CD8-positive, alpha-beta memory T cell (primary cell): ENCODE results near the gene NLRC5. TPM values are rescaled to one million over a fixed set of nuclear protein-coding genes. Genes with fewer than 3 reads are reported as not detected.
"Not testable (repeated sequence)": the region's sequence is repeated elsewhere in the genome, so short reads cannot be mapped to it uniquely, and the experiment has no call there.

Experiments
- CTCF ChIA-PET: fragments of 350-600 bp; sonication (Branson Sonifier 250); formaldehyde crosslinking; loops from one replicate; lab custom pipeline; 2021; ENCODE audit warnings: antibody characterized with exemption; lab: Charles Lee
- POLR2A ChIA-PET: fragments of 350-600 bp; sonication (Branson Sonifier 250); formaldehyde crosslinking; loops from one replicate; lab custom pipeline; 2021; ENCODE audit warnings: antibody characterized with exemption; lab: Charles Lee
- DNase-seq, 5 donors: peaks; one replicate each; pipeline versions ENCODE4 v3.0.0 to v3.0.0-alpha.2; 2020 to 2022; ENCODE audit warnings: mixed read lengths in 1 of 5
- H3K27ac ChIP-seq: one replicate; pipeline ENCODE4 v1.7.0; 2013; ENCODE audit warnings: low read depth, mild to moderate bottlenecking, low read length, moderate library complexity
- H3K27me3 ChIP-seq: 2 replicates; pipeline ENCODE4 v1.7.0; 2013; ENCODE audit warnings: low read length, mild to moderate bottlenecking; ENCODE audit not compliant: insufficient read depth, poor library complexity, severe bottlenecking
- H3K36me3 ChIP-seq: 2 replicates; pipeline ENCODE4 v1.7.0; 2013; ENCODE audit warnings: mild to moderate bottlenecking, low read length, moderate library complexity; ENCODE audit not compliant: insufficient read depth
- H3K4me1 ChIP-seq: 2 replicates; pipeline ENCODE4 v1.7.0; 2013; ENCODE audit warnings: mild to moderate bottlenecking, low read length, moderate library complexity; ENCODE audit not compliant: insufficient read depth
- H3K4me3 ChIP-seq: 2 replicates; pipeline ENCODE4 v1.7.0; 2013; ENCODE audit warnings: mild to moderate bottlenecking, low read length
- H3K9me3 ChIP-seq: 2 replicates; pipeline ENCODE4 v1.7.0; 2013; ENCODE audit warnings: mild to moderate bottlenecking, low read length
- H3K27ac Mint-ChIP-seq, 8 donors: one replicate each; pipeline ENCODE4 v1.8.0; 2020 to 2021; ENCODE audit warnings: mixed read lengths in 8 of 8, mild to moderate bottlenecking in 6 of 8, inconsistent platforms in 3 of 8, moderate library complexity in 3 of 8
- H3K27me3 Mint-ChIP-seq, 2 donors: one replicate each; pipeline ENCODE4 v1.8.0; 2020 to 2021; ENCODE audit warnings: mixed read lengths in 2 of 2, mild to moderate bottlenecking in 1 of 2, moderate library complexity in 1 of 2
- H3K36me3 Mint-ChIP-seq, 3 donors: one replicate each; pipeline ENCODE4 v1.8.0; 2020 to 2021; ENCODE audit warnings: mixed read lengths in 3 of 3, inconsistent platforms in 1 of 3, mild to moderate bottlenecking in 1 of 3
- H3K4me1 Mint-ChIP-seq, 3 donors: one replicate each; pipeline ENCODE4 v1.8.0; 2020 to 2021; ENCODE audit warnings: mixed read lengths in 3 of 3, inconsistent platforms in 1 of 3, mild to moderate bottlenecking in 1 of 3
- H3K4me3 Mint-ChIP-seq, 7 donors: one replicate each; pipeline ENCODE4 v1.8.0; 2020 to 2021; ENCODE audit warnings: mixed read lengths in 7 of 7, mild to moderate bottlenecking in 6 of 7, moderate library complexity in 4 of 7, inconsistent platforms in 2 of 7
- H3K9me3 Mint-ChIP-seq, 5 donors: one replicate each; pipeline ENCODE4 v1.8.0; 2020 to 2022; ENCODE audit warnings: mixed read lengths in 5 of 5, mild to moderate bottlenecking in 3 of 5, moderate library complexity in 2 of 5, inconsistent platforms in 1 of 5
- polyA plus RNA-seq: library from polyadenylated mRNA; unstranded; fragments of 300-500 nt; fragmentation: Illumina TruSeq; gene quantifications from one replicate; pipeline ENCODE4 v1.2.3, GENCODE V29; 2021
- total RNA-seq, 2 experiments: library from RNA; stranded (reverse); gene quantifications; one replicate each; pipeline ENCODE4 v1.2.3, GENCODE V29; 2021

Gene NLRC5
- total and polyA plus RNA-seq, 3 experiments from 2014 or later = 165 to 178 (median 173) TPM

DNA sequence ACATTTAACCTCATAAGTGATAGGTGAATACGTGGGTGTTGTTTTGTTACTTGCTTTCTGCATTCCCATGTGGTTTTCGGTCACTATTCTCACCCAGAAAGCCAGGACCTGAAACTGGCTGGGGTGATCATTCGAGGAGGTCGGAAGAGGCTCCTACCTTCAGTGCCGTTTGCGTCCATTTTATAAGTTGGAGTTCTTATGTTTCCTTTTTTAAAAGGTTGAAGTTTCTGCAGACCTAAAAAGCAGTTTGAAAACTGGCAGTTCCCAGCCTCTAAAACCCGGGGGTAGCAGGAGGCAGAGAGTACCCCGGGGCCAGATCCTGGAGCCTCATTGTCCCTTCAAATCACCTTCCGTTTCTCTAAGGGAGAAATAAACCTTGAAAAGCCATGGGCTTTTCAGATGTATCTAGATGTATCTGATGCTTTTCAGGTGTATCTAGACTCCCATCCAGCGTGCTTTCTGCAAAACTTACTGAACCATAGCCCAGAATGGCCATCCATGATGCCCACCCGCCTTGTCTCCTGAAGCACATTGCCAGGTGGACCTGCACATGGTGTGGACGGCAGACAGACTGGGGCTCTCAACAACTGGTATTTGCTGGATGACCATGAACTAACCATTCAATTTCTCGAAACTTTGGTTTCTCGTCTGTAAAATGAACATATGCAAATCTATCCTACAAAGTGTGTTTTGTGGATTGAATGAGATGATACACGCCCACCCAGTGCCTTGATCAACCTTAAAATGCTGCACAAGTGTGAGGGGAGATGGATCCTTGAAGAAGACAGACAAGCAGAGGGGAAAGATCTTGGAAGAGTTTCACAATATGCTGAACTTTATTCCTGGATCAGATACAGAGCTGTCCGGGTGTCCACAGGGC, 1.3 kb downstream of the NLRC5 start:
- Mint-ChIP-seq H3K27me3 (no peaks in the 10 kb centered on the region), H3K4me1 (peaks cover 69 to 83% (median 74%) of the 10 kb centered on the region in 3 donors), H3K27ac (peak overlapping the region; percentile 94 to 100 (median 98)), H3K9me3 (no peaks in the 10 kb centered on the region), H3K36me3 (peaks cover 10 to 58% (median 18%) of the 10 kb centered on the region in 3 donors), H3K4me3 (peak overlapping the region; percentile 98 to 100 (median 99))
- no peak for DNase-seq
- Histone ChIP-seq H3K27me3 (no peaks in the 10 kb centered on the region), H3K36me3 (peaks cover 5% of the 10 kb centered on the region), H3K4me1 (peaks cover 62% of the 10 kb centered on the region), H3K27ac (peak overlapping the region; percentile 81), H3K9me3 (no peaks in the 10 kb centered on the region), H3K4me3 (peak overlapping the region; percentile 88)
- POLR2A ChIA-PET = interaction anchor here (0.7 to 4.6 kb wide), 8 partner anchors 9 to 60 kb away, joined by 4 to 34 read pairs (median 14); no protein-coding TSS in a partner anchor
- CTCF ChIA-PET = interaction anchor here (1.0 to 8.9 kb wide), 7 partner anchors 8 to 93 kb away, joined by 3 to 80 read pairs (median 5); no protein-coding TSS in a partner anchor

DNA sequence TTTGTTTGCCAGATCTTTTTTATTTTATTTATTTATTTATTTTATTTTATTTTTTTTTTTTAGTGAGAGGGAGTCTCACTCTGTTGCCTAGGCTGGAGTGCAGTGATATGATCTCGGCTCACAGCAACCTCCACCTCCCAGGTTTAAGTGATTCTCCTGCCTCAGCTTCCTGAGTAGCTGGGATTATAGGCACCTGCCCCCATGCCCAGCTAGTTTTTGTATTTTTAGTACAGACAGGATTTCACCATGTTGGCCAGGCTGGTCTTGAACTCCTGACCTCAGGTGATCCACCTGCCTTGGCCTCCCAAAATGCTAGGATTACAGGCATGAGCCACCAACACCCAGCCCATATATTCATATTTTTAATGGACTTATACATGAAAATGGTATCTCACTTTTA, 3.1 kb downstream of the NLRC5 start:
- CTCF ChIA-PET = interaction anchor here (1.2 to 2.2 kb wide), 4 partner anchors 26 to 49 kb away, joined by 3 to 9 read pairs (median 6); no protein-coding TSS in a partner anchor
- not testable (repeated sequence) for H3K36me3 ChIP-seq, H3K27me3 ChIP-seq, H3K9me3 ChIP-seq, H3K27me3 Mint-ChIP-seq, H3K9me3 Mint-ChIP-seq, H3K27ac ChIP-seq
- POLR2A ChIA-PET = interaction anchor here (0.9 to 1.3 kb wide), 3 partner anchors 18 to 31 kb away, joined by 3 to 4 read pairs (median 3); no protein-coding TSS in a partner anchor
- peak in 1 of 5 donors; percentile 5 for DNase-seq
- peaks cover 15 to 71% (median 18%) of the 10 kb centered on the region in 3 donors for H3K36me3 Mint-ChIP-seq
- H3K4me3 Mint-ChIP-seq = peak overlapping the region; percentile 98 to 100 (median 99)
- Histone ChIP-seq H3K4me1 (peaks cover 64% of the 10 kb centered on the region), H3K4me3 (peak overlapping the region; percentile 69)
- peaks cover 74 to 83% (median 75%) of the 10 kb centered on the region in 3 donors for H3K4me1 Mint-ChIP-seq
- peak overlapping the region; percentile 85 to 100 (median 96) for H3K27ac Mint-ChIP-seq

DNA sequence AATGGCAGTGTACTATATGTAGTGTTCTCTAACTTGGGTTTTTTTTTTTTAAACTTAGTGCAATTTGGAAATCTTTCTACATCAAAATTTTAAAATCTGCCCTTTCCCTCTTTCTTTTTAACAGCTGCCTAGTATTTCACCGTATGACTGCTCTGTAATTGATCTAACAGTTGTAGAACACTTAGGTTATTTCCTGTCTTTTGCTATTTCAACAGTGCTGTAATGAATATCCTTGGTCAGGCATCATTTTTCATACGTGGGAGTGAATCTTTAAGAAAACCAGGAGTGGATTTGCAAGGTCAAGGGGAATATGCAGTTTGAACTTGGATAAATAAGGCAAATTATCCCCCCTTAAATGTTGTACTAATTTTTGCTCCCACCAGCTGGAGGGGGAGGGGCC, 3.8 kb downstream of the NLRC5 start:
- H3K36me3 ChIP-seq = peaks cover 8% of the 10 kb centered on the region
- H3K4me3 ChIP-seq = peak overlapping the region; percentile 64
- Mint-ChIP-seq H3K4me3 (peak overlapping the region; percentile 80 to 99 (median 89)), H3K27ac (peak overlapping the region; percentile 61 to 99 (median 94)), H3K4me1 (peaks cover 74 to 83% (median 75%) of the 10 kb centered on the region in 3 donors), H3K9me3 (no peaks in the 10 kb centered on the region), H3K27me3 (no peaks in the 10 kb centered on the region), H3K36me3 (peaks cover 15 to 70% (median 16%) of the 10 kb centered on the region in 3 donors)
- DNase-seq = no peak
- POLR2A ChIA-PET = interaction anchor here (0.6 to 1.3 kb wide), 3 partner anchors 29 to 403 kb away, joined by 3 to 5 read pairs (median 3); no protein-coding TSS in a partner anchor
- H3K9me3 ChIP-seq = no peaks in the 10 kb centered on the region
- H3K4me1 ChIP-seq = peaks cover 64% of the 10 kb centered on the region
- no peak overlapping the region for H3K27ac ChIP-seq
- H3K27me3 ChIP-seq = no peaks in the 10 kb centered on the region
- CTCF ChIA-PET = interaction anchor here (1.0 to 2.2 kb wide), 5 partner anchors 26 to 48 kb away, joined by 3 to 9 read pairs (median 5); no protein-coding TSS in a partner anchor

DNA sequence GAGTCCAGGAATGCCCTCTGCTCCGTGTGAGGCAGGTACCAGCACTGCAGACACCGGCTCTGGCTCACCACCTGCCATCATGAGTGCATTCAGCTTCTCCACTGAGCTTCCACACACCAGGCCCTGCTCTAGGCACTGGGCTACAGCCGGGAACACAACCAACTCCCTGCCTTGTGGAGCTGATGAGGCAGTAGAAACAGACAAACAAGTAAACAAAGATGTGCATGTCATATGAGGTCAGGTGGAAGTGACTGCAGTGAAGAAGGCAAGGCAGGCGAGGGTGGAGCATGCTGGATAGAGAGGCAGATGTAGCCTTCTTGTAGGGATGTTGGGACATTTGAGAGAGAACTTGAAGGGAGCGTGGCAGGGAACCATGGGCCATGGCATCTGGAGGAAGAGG, 5.0 kb downstream of the NLRC5 start:
- peak in 1 of 5 donors; percentile 47 for DNase-seq
- H3K27ac ChIP-seq = peak overlapping the region; percentile 44
- Mint-ChIP-seq H3K4me3 (peak overlapping the region; percentile 80 to 99 (median 89)), H3K36me3 (peaks cover 15 to 74% (median 17%) of the 10 kb centered on the region in 3 donors), H3K27ac (peak overlapping the region; percentile 92 to 99 (median 94)), H3K4me1 (peaks cover 79 to 83% (median 82%) of the 10 kb centered on the region in 3 donors), H3K9me3 (no peaks in the 10 kb centered on the region), H3K27me3 (no peaks in the 10 kb centered on the region)
- POLR2A ChIA-PET = interaction anchor here (1.0 to 2.6 kb wide), 3 partner anchors 28 to 47 kb away, joined by 3 to 8 read pairs (median 7); no protein-coding TSS in a partner anchor
- peaks cover 15% of the 10 kb centered on the region for H3K36me3 ChIP-seq
- no peaks in the 10 kb centered on the region for H3K27me3 ChIP-seq
- peaks cover 69% of the 10 kb centered on the region for H3K4me1 ChIP-seq
- no peaks in the 10 kb centered on the region for H3K9me3 ChIP-seq
- peak overlapping the region; percentile 49 for H3K4me3 ChIP-seq
- CTCF ChIA-PET = interaction anchor here (1.0 to 3.2 kb wide), 4 partner anchors 11 to 30 kb away, joined by 3 to 19 read pairs (median 4); no protein-coding TSS in a partner anchor

DNA sequence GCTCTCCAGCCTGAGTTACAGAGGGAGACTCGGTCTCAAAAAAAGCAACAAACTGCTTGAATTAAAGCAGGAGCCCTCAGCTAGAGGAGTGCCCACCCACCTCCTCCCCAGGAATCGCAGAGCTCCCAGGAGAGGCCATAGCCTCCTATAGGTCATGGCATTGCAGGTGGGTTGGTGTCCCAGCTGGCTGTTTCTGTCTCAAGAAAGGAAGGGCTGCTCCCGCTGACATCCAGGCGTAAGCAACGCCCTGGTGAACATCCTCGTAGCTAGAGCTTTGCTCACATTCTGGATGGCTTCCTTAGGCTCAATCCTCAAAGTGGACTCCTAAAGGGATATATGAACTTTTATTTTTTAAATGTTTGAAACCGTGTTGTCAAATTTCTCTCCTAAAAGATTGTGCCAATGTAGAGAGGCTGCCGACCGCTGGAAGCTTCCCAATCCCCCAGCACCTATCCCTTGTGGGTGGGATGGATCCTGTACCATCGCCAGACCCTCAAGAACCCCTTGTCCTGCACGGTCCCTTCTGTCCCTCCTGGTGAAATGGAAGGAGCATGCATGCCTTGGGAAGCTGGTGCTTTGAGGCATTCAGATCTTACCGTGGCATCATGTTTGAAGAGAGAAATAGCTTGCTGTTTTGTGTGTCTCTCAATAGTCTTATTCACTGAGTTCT, 5.9 kb downstream of the NLRC5 start:
- Histone ChIP-seq H3K4me3 (peak overlapping the region; percentile 49), H3K27ac (peak overlapping the region; percentile 13), H3K9me3 (no peaks in the 10 kb centered on the region), H3K36me3 (peaks cover 15% of the 10 kb centered on the region), H3K4me1 (peaks cover 79% of the 10 kb centered on the region), H3K27me3 (no peaks in the 10 kb centered on the region)
- DNase-seq = no peak
- Mint-ChIP-seq H3K4me3 (peak overlapping the region; percentile 80 to 99 (median 88)), H3K4me1 (peaks cover 89 to 92% (median 91%) of the 10 kb centered on the region in 3 donors), H3K36me3 (peaks cover 15 to 67% (median 15%) of the 10 kb centered on the region in 3 donors), H3K27me3 (no peaks in the 10 kb centered on the region), H3K9me3 (no peaks in the 10 kb centered on the region), H3K27ac (peak overlapping the region; percentile 92 to 99 (median 94))
- POLR2A ChIA-PET = interaction anchor here (0.9 to 2.6 kb wide), 9 partner anchors 9 to 97 kb away, joined by 3 to 10 read pairs (median 7); partner anchors contain the start of gene CPNE2
- CTCF ChIA-PET = interaction anchor here (1.0 to 3.2 kb wide), 7 partner anchors 10 to 37 kb away, joined by 3 to 19 read pairs (median 5); no protein-coding TSS in a partner anchor

DNA sequence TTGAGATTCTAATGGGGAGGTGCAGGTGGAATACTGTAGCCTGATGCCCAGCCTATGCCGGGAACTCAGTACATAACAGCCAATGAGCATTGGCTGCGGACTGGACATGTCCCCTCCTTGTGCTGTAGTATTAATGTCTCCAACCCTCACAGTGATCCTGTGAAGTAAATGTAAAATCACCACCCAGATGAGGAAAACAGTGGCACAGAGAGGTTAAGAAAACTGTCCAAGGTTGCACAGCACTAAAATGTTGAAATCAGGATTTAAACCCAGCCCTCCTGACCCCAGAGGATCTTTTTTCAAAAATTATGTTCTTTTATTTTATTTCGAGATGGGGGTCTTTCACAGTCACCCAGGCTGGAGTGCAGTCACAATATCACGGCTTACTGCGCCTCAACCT, 7.9 kb downstream of the NLRC5 start:
- Histone ChIP-seq H3K9me3 (no peaks in the 10 kb centered on the region), H3K36me3 (peaks cover 15% of the 10 kb centered on the region), H3K4me1 (peaks cover 91% of the 10 kb centered on the region), H3K27ac (no peak overlapping the region), H3K4me3 (no peak overlapping the region), H3K27me3 (no peaks in the 10 kb centered on the region)
- Mint-ChIP-seq H3K9me3 (no peaks in the 10 kb centered on the region), H3K27me3 (no peaks in the 10 kb centered on the region), H3K4me1 (peaks cover 97 to 100% (median 97%) of the 10 kb centered on the region in 3 donors), H3K36me3 (peaks cover 5 to 61% (median 17%) of the 10 kb centered on the region in 3 donors), H3K27ac (peak overlapping the region; percentile 86 to 98 (median 94)), H3K4me3 (peak overlapping the region; percentile 30 to 83 (median 78))
- DNase-seq = peak in 1 of 5 donors; percentile 15
- ChIA-PET POLR2A (interaction anchor here (0.7 to 1.4 kb wide), 2 partner anchors 8 to 10 kb away, joined by 5 to 7 read pairs; partner anchors contain the start of gene NLRC5), CTCF (interaction anchor here (2.9 kb wide), 1 partner anchor 8 kb away, joined by 17 read pairs; the partner anchor contains the start of gene NLRC5)

DNA sequence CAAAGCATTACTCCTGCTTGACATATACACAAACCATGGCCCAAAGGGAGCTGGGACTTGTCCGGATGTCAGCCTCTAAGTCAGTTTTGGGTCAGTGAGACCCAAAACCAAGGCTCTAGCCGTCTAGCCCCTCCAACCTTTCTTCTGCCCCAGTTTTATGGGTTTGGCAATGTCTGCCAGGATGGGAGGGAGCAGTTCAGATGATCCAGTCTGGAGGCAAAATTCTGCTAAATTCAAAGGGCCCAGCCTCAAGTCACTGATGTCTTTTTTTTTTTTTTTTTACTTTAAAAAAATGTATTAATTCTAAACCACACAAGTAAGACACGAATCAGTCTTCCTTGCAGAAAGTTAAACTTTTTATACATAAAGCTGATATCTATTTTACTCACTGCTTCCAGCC, 8.6 kb downstream of the NLRC5 start:
- peak overlapping the region; percentile 5 for H3K4me3 ChIP-seq
- no peaks in the 10 kb centered on the region for H3K27me3 ChIP-seq
- Mint-ChIP-seq H3K27me3 (no peaks in the 10 kb centered on the region), H3K27ac (peak overlapping the region; percentile 86 to 99 (median 96)), H3K4me1 (peaks cover 97 to 100% (median 99%) of the 10 kb centered on the region in 3 donors), H3K36me3 (peaks cover 5 to 64% (median 18%) of the 10 kb centered on the region in 3 donors), H3K9me3 (no peaks in the 10 kb centered on the region), H3K4me3 (peak overlapping the region; percentile 45 to 83 (median 79))
- ChIA-PET CTCF (interaction anchor here (0.8 to 2.9 kb wide), 4 partner anchors 9 to 44 kb away, joined by 3 to 17 read pairs (median 6); partner anchors contain the start of gene NLRC5), POLR2A (interaction anchor here (0.7 to 2.5 kb wide), 6 partner anchors 9 to 42 kb away, joined by 3 to 17 read pairs (median 8); partner anchors contain the start of gene NLRC5)
- H3K36me3 ChIP-seq = peaks cover 15% of the 10 kb centered on the region
- peaks cover 94% of the 10 kb centered on the region for H3K4me1 ChIP-seq
- peak in 1 of 5 donors; percentile 38 for DNase-seq
- H3K27ac ChIP-seq = no peak overlapping the region
- no peaks in the 10 kb centered on the region for H3K9me3 ChIP-seq
